ENCODE measurements around the gene UQCRQ. TPM values are rescaled to one million over a fixed set of nuclear protein-coding genes. Genes with fewer than 3 reads are reported as not detected.
A peak's percentile ranks its signal among the peaks of the same experiment; 100 is the strongest.

Gene UQCRQ
- total and polyA plus RNA-seq, 2 donors (not counting 1 experiment from before 2014, with no cell fraction given), result 71.1 to 90.0 TPM

GRCh38 chr5:132831095-132831860 is 35.2 kb upstream of the UQCRQ start:
- Histone ChIP-seq H3K4me2 (replicated peaks; ENCODE audit: low read depth, low read length, poor library complexity, severe bottlenecking) (peak overlapping the region; percentile 88), H4K20me1 (ENCODE audit: control insufficient read depth, insufficient read depth, low read length, poor library complexity, severe bottlenecking) (no peaks in the 10 kb centered on the region), H3K79me2 (ENCODE audit: control insufficient read depth, insufficient read depth, low read length) (no peaks in the 10 kb centered on the region), H3K27ac (ENCODE audit: low read length in 2 of 2) (no peak overlapping the region), H3K4me3 (ENCODE audit: control extremely low read depth in 1 of 5, extremely low read depth in 1 of 5, insufficient read depth in 1 of 5, low read depth in 2 of 5, low read length in 4 of 5) (peak overlapping the region in 3 of 5 experiments; percentile 52 to 73 (median 62)), H3K4me1 (ENCODE audit: control insufficient read depth in 2 of 2, insufficient read depth in 2 of 2, low read length in 2 of 2) (peaks cover 12 to 16% of the 10 kb centered on the region in 2 donors), H3K9ac (ENCODE audit: low read length) (peak overlapping the region; percentile 65), H3K27me3 (replicated peaks in 1 of 4; ENCODE audit: control extremely low read depth in 1 of 4, control insufficient read depth in 3 of 4, insufficient read depth in 4 of 4, low read length in 3 of 4) (peaks cover 0 to 44% (median 24%) of the 10 kb centered on the region in 4 experiments), H2AFZ (ENCODE audit: insufficient read depth, low read depth, low read length, poor library complexity, severe bottlenecking) (peak overlapping the region; percentile 89), H3K36me3 (replicated peaks in 1 of 2; ENCODE audit: control extremely low read depth in 1 of 2, control insufficient read depth in 1 of 2, extremely low read depth in 1 of 2, insufficient read depth in 2 of 2, low read length in 1 of 2) (no peaks in the 10 kb centered on the region), H3K9me3 (ENCODE audit: control extremely low read depth in 1 of 3, control insufficient read depth in 2 of 3, insufficient read depth in 1 of 3, low read length in 2 of 3) (peaks cover 0 to 5% (median 0%) of the 10 kb centered on the region in 3 donors)
- ChIA-PET CTCF (interaction anchor here (1.1 to 7.4 kb wide), 6 partner anchors 11 to 60 kb away, joined by 3 to 75 read pairs (median 9); partner anchors contain the start of genes GDF9 and UQCRQ), POLR2A (interaction anchor here (1.3 kb wide), 1 partner anchor 9 kb away, joined by 3 read pairs; no protein-coding TSS in a partner anchor)
- Mint-ChIP-seq H3K9me3 (ENCODE audit: insufficient read depth) (no peaks in the 10 kb centered on the region), H3K4me1 (peaks cover 17% of the 10 kb centered on the region), H3K27me3 (peaks cover 20% of the 10 kb centered on the region), H3K4me3 (peak overlapping the region; percentile 83), H3K27ac (peak overlapping the region; percentile 37)
- intact Hi-C loops (cut with micrococcal nuclease), result loop anchor here (5.0 kb wide), 1 partner anchor 516 kb away; no protein-coding TSS in a partner anchor
- TF ChIP-seq, protein P1, sequence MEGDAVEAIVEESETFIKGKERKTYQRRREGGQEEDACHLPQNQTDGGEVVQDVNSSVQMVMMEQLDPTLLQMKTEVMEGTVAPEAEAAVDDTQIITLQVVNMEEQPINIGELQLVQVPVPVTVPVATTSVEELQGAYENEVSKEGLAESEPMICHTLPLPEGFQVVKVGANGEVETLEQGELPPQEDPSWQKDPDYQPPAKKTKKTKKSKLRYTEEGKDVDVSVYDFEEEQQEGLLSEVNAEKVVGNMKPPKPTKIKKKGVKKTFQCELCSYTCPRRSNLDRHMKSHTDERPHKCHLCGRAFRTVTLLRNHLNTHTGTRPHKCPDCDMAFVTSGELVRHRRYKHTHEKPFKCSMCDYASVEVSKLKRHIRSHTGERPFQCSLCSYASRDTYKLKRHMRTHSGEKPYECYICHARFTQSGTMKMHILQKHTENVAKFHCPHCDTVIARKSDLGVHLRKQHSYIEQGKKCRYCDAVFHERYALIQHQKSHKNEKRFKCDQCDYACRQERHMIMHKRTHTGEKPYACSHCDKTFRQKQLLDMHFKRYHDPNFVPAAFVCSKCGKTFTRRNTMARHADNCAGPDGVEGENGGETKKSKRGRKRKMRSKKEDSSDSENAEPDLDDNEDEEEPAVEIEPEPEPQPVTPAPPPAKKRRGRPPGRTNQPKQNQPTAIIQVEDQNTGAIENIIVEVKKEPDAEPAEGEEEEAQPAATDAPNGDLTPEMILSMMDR (IDR thresholded peaks at IDR 0.05), result no peak
- no peak for TF ChIP-seq EZH2 (IDR thresholded peaks at IDR 0.05; ENCODE audit: borderline replicate concordance, insufficient read depth, low read depth, low read length, poor library complexity, severe bottlenecking)
- WGBS (ENCODE audit: insufficient coverage), result 97% methylated on average over 11 of the region's 15 CpGs
- DNase-seq, result no peak
- ATAC-seq (ENCODE audit: low read depth), result no peak

GRCh38 chr5:132832612-132833011 is 33.8 kb upstream of the UQCRQ start:
- Mint-ChIP-seq H3K9me3 (ENCODE audit: insufficient read depth) (no peaks in the 10 kb centered on the region), H3K4me3 (peak overlapping the region; percentile 47), H3K4me1 (peaks cover 14% of the 10 kb centered on the region), H3K27me3 (peaks cover 8% of the 10 kb centered on the region), H3K27ac (no peak overlapping the region)
- H3K79me2 ChIP-seq (ENCODE audit: control insufficient read depth, insufficient read depth, low read length), result no peaks in the 10 kb centered on the region
- H3K27me3 ChIP-seq (replicated peaks in 1 of 4; ENCODE audit: control extremely low read depth in 1 of 4, control insufficient read depth in 3 of 4, insufficient read depth in 4 of 4, low read length in 3 of 4), result peaks cover 0 to 32% (median 16%) of the 10 kb centered on the region in 4 experiments
- no peak for DNase-seq
- H2AFZ ChIP-seq (ENCODE audit: insufficient read depth, low read depth, low read length, poor library complexity, severe bottlenecking), result no peak overlapping the region
- peaks cover 0 to 7% (median 0%) of the 10 kb centered on the region in 3 donors for H3K9me3 ChIP-seq (ENCODE audit: control extremely low read depth in 1 of 3, control insufficient read depth in 2 of 3, insufficient read depth in 1 of 3, low read length in 2 of 3)
- ChIA-PET POLR2A (no interaction called here), CTCF (interaction anchor here (1.3 to 7.4 kb wide), 3 partner anchors 12 to 50 kb away, joined by 5 to 41 read pairs (median 13); partner anchors contain the start of genes GDF9 and UQCRQ)
- TF ChIP-seq, protein P1 (IDR thresholded peaks at IDR 0.05), result no peak
- TF ChIP-seq EZH2 (IDR thresholded peaks at IDR 0.05; ENCODE audit: borderline replicate concordance, insufficient read depth, low read depth, low read length, poor library complexity, severe bottlenecking), result no peak
- intact Hi-C loops (cut with micrococcal nuclease), result loop anchor here (5.0 kb wide), 1 partner anchor 515 kb away; no protein-coding TSS in a partner anchor
- no peak overlapping the region for H3K9ac ChIP-seq (ENCODE audit: low read length)
- H3K4me3 ChIP-seq (ENCODE audit: control extremely low read depth in 1 of 5, extremely low read depth in 1 of 5, insufficient read depth in 1 of 5, low read depth in 2 of 5, low read length in 4 of 5), result no peak overlapping the region
- no peak overlapping the region for H3K4me2 ChIP-seq (replicated peaks; ENCODE audit: low read depth, low read length, poor library complexity, severe bottlenecking)
- H3K4me1 ChIP-seq (ENCODE audit: control insufficient read depth in 2 of 2, insufficient read depth in 2 of 2, low read length in 2 of 2), result peaks cover 12 to 14% of the 10 kb centered on the region in 2 donors
- no peaks in the 10 kb centered on the region for H4K20me1 ChIP-seq (ENCODE audit: control insufficient read depth, insufficient read depth, low read length, poor library complexity, severe bottlenecking)
- H3K27ac ChIP-seq (ENCODE audit: low read length in 2 of 2), result no peak overlapping the region
- no peaks in the 10 kb centered on the region for H3K36me3 ChIP-seq (replicated peaks in 1 of 2; ENCODE audit: control extremely low read depth in 1 of 2, control insufficient read depth in 1 of 2, extremely low read depth in 1 of 2, insufficient read depth in 2 of 2, low read length in 1 of 2)
- 100% methylated on average over 5 of the region's 5 CpGs for WGBS (ENCODE audit: insufficient coverage)
- no peak for ATAC-seq (ENCODE audit: low read depth)
